ENCODE data around the gene ANKS1B.

ANKS1B gene

DNA sequence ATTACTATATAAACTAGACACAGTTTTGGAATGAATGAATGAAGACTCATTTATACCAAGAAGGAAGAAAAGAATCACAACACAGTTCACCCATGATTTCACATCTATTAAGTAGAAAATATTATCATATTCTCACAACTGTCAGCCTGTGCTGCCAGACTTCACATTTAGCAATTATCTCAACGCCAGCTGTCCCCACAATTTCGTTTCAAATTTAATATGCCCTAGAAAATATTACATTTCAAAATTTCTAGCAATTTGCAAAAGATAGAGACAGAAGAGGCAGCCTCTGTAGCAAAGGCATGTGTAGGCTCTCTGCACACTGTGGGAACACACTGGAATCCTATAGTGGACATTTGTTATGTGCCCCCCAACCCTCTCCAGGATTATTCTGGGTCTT lies 83.6 kb downstream of the ANKS1B start:
- no peaks in the 10 kb centered on the region for H3K36me3 ChIP-seq (ENCODE audit: insufficient read depth, low read length)
- H3K27me3 ChIP-seq (ENCODE audit: insufficient read depth, low read length, poor library complexity, severe bottlenecking): no peaks in the 10 kb centered on the region
- no peaks in the 10 kb centered on the region for H3K9me2 ChIP-seq (replicated peaks; ENCODE audit: low read depth, low read length)
- no peaks in the 10 kb centered on the region for H3K9me3 ChIP-seq (ENCODE audit: insufficient read depth, low read depth, low read length)
- H3F3A ChIP-seq (ENCODE audit: low read depth): no peaks in the 10 kb centered on the region
- H3K4me1 ChIP-seq (ENCODE audit: insufficient read depth, low read length, poor library complexity, severe bottlenecking): no peaks in the 10 kb centered on the region
- H3K9ac ChIP-seq (ENCODE audit: low read depth, low read length, poor library complexity, severe bottlenecking): no peak overlapping the region
- H3K4me2 ChIP-seq (ENCODE audit: low read depth, low read length, poor library complexity, severe bottlenecking): no peak overlapping the region
- no peak for TF ChIP-seq EZH2phosphoT487 (IDR thresholded peaks at IDR 0.05; ENCODE audit: borderline replicate concordance)
- TF ChIP-seq, protein P1, sequence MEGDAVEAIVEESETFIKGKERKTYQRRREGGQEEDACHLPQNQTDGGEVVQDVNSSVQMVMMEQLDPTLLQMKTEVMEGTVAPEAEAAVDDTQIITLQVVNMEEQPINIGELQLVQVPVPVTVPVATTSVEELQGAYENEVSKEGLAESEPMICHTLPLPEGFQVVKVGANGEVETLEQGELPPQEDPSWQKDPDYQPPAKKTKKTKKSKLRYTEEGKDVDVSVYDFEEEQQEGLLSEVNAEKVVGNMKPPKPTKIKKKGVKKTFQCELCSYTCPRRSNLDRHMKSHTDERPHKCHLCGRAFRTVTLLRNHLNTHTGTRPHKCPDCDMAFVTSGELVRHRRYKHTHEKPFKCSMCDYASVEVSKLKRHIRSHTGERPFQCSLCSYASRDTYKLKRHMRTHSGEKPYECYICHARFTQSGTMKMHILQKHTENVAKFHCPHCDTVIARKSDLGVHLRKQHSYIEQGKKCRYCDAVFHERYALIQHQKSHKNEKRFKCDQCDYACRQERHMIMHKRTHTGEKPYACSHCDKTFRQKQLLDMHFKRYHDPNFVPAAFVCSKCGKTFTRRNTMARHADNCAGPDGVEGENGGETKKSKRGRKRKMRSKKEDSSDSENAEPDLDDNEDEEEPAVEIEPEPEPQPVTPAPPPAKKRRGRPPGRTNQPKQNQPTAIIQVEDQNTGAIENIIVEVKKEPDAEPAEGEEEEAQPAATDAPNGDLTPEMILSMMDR (conservative IDR thresholded peaks at IDR 0.05; ENCODE audit: low read length): no peak
- no peaks in the 10 kb centered on the region for H4K20me1 ChIP-seq (ENCODE audit: insufficient read depth, low read length, poor library complexity, severe bottlenecking)
- H3K79me2 ChIP-seq (ENCODE audit: insufficient read depth, low read length): no peaks in the 10 kb centered on the region
- no peak overlapping the region for H3K4me3 ChIP-seq (ENCODE audit: low read length, poor library complexity, severe bottlenecking)
- H2AFZ ChIP-seq (ENCODE audit: low read length): no peak overlapping the region

GRCh38 chr12:99898645-99899044 lies 86.1 kb downstream of the ANKS1B start:
- Histone ChIP-seq H3K36me3 (ENCODE audit: insufficient read depth, low read length) (no peaks in the 10 kb centered on the region), H4K20me1 (ENCODE audit: insufficient read depth, low read length, poor library complexity, severe bottlenecking) (no peaks in the 10 kb centered on the region), H3K4me1 (ENCODE audit: insufficient read depth, low read length, poor library complexity, severe bottlenecking) (no peaks in the 10 kb centered on the region), H3K9me2 (replicated peaks; ENCODE audit: low read depth, low read length) (no peaks in the 10 kb centered on the region), H3F3A (ENCODE audit: low read depth) (no peaks in the 10 kb centered on the region), H3K79me2 (ENCODE audit: insufficient read depth, low read length) (no peaks in the 10 kb centered on the region), H3K4me3 (ENCODE audit: low read length, poor library complexity, severe bottlenecking) (no peak overlapping the region), H2AFZ (ENCODE audit: low read length) (no peak overlapping the region), H3K4me2 (ENCODE audit: low read depth, low read length, poor library complexity, severe bottlenecking) (no peak overlapping the region), H3K9ac (ENCODE audit: low read depth, low read length, poor library complexity, severe bottlenecking) (no peak overlapping the region), H3K9me3 (ENCODE audit: insufficient read depth, low read depth, low read length) (no peaks in the 10 kb centered on the region), H3K27me3 (ENCODE audit: insufficient read depth, low read length, poor library complexity, severe bottlenecking) (no peaks in the 10 kb centered on the region)
- TF ChIP-seq, protein P1 (conservative IDR thresholded peaks at IDR 0.05; ENCODE audit: low read length): no peak
- TF ChIP-seq EZH2phosphoT487 (IDR thresholded peaks at IDR 0.05; ENCODE audit: borderline replicate concordance): no peak

DNA sequence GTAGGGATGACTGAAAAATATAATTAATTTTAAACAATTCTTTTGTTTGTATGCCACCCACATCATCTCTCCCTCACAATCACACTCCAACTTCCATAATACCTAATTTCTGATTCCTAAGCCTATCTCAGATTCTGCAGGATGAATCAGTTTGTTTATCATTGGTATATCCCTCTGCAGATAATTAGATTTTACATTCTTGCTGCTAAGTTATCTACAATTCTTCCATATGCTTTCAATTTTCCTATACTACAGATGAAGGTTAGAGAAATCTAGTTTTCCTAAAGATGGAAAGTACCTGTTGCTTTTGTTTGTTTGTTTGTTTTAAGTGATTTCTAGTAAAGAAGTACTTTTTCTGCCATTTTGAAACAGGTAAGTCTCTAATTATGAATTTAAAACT lies 105.3 kb downstream of the ANKS1B start:
- Histone ChIP-seq H3K9me2 (replicated peaks; ENCODE audit: low read depth, low read length) (no peaks in the 10 kb centered on the region), H3K9ac (ENCODE audit: low read depth, low read length, poor library complexity, severe bottlenecking) (no peak overlapping the region), H3K4me1 (ENCODE audit: insufficient read depth, low read length, poor library complexity, severe bottlenecking) (no peaks in the 10 kb centered on the region), H4K20me1 (ENCODE audit: insufficient read depth, low read length, poor library complexity, severe bottlenecking) (no peaks in the 10 kb centered on the region), H3F3A (ENCODE audit: low read depth) (no peaks in the 10 kb centered on the region), H3K27me3 (ENCODE audit: insufficient read depth, low read length, poor library complexity, severe bottlenecking) (no peaks in the 10 kb centered on the region), H3K9me3 (ENCODE audit: insufficient read depth, low read depth, low read length) (no peaks in the 10 kb centered on the region), H3K4me3 (ENCODE audit: low read length, poor library complexity, severe bottlenecking) (no peak overlapping the region), H2AFZ (ENCODE audit: low read length) (no peak overlapping the region), H3K36me3 (ENCODE audit: insufficient read depth, low read length) (no peaks in the 10 kb centered on the region), H3K4me2 (ENCODE audit: low read depth, low read length, poor library complexity, severe bottlenecking) (no peak overlapping the region), H3K79me2 (ENCODE audit: insufficient read depth, low read length) (no peaks in the 10 kb centered on the region)
- TF ChIP-seq, protein P1 (conservative IDR thresholded peaks at IDR 0.05; ENCODE audit: low read length): no peak
